ENCODE measurements around the gene PRKCH. TPM values are rescaled to one million over a fixed set of nuclear protein-coding genes. Genes with fewer than 3 reads are reported as not detected.

PRKCH gene
- total and polyA plus RNA-seq, 7 experiments from 2014 or later = 191 to 359 (median 314) TPM

GRCh38 chr14:61435563-61436337 is 114.4 kb downstream of the PRKCH start:
- Histone ChIP-seq H3K27ac (ENCODE audit: low read depth, low read length) (peak overlapping the region; percentile 32), H3K27me3 (ENCODE audit: control insufficient read depth in 2 of 2, insufficient read depth in 2 of 2, low read length in 2 of 2) (no peaks in the 10 kb centered on the region), H3K4me3 (ENCODE audit: low read length) (no peak overlapping the region), H3K4me1 (ENCODE audit: control insufficient read depth in 2 of 2, insufficient read depth in 2 of 2, low read length in 2 of 2) (peaks cover 82 to 86% of the 10 kb centered on the region in 2 donors), H3K9me3 (ENCODE audit: control insufficient read depth in 2 of 3, low read length in 3 of 3) (no peaks in the 10 kb centered on the region), H3K36me3 (ENCODE audit: control insufficient read depth in 2 of 3, insufficient read depth in 3 of 3, low read length in 3 of 3) (peaks cover 0 to 6% (median 0%) of the 10 kb centered on the region in 3 experiments)
- DNase-seq = no peak
- POLR2A ChIA-PET = interaction anchor here (1.0 to 1.9 kb wide), 6 partner anchors 9 to 115 kb away, joined by 3 to 5 read pairs (median 3); no protein-coding TSS in a partner anchor
- intact Hi-C loops (cut with micrococcal nuclease) = loop anchor here in 1 of 2 donors (10.0 kb wide), 1 partner anchor 51 kb away; no protein-coding TSS in a partner anchor
- peaks cover 16 to 31% (median 25%) of the 10 kb centered on the region in 5 donors for H3K36me3 Mint-ChIP-seq
- no peak for ATAC-seq
- CTCF ChIA-PET = interaction anchor here (1.4 kb wide), 1 partner anchor 14 kb away, joined by 3 read pairs; no protein-coding TSS in a partner anchor
- H3K27me3 Mint-ChIP-seq = no peaks in the 10 kb centered on the region
- H3K4me1 Mint-ChIP-seq = peaks cover 77 to 98% (median 94%) of the 10 kb centered on the region in 7 donors
- H3K27ac Mint-ChIP-seq = peak overlapping the region in 7 of 9 donors; percentile 70 to 95 (median 88)
- peaks cover 0 to 4% (median 0%) of the 10 kb centered on the region in 11 donors for H3K9me3 Mint-ChIP-seq
- H3K4me3 Mint-ChIP-seq = peak overlapping the region in 8 of 10 donors; percentile 6 to 57 (median 29)

GRCh38 chr14:61437381-61437780 is 116.0 kb downstream of the PRKCH start:
- Mint-ChIP-seq H3K4me3 (peak overlapping the region; percentile 0 to 88 (median 80)), H3K36me3 (peaks cover 12 to 27% (median 21%) of the 10 kb centered on the region in 5 donors), H3K4me1 (peaks cover 63 to 98% (median 91%) of the 10 kb centered on the region in 7 donors), H3K27me3 (no peaks in the 10 kb centered on the region), H3K27ac (peak overlapping the region in 7 of 9 donors; percentile 70 to 96 (median 88)), H3K9me3 (peaks cover 0 to 3% (median 0%) of the 10 kb centered on the region in 11 donors)
- no peak for ATAC-seq
- intact Hi-C loops (cut with micrococcal nuclease) = loop anchor here (1.0 to 10.0 kb wide), 2 partner anchors 8 to 53 kb away; no protein-coding TSS in a partner anchor
- Histone ChIP-seq H3K27me3 (ENCODE audit: control insufficient read depth in 2 of 2, insufficient read depth in 2 of 2, low read length in 2 of 2) (no peaks in the 10 kb centered on the region), H3K4me1 (ENCODE audit: control insufficient read depth in 2 of 2, insufficient read depth in 2 of 2, low read length in 2 of 2) (peaks cover 73 to 89% of the 10 kb centered on the region in 2 donors), H3K4me3 (ENCODE audit: low read length) (no peak overlapping the region), H3K36me3 (ENCODE audit: control insufficient read depth in 2 of 3, insufficient read depth in 3 of 3, low read length in 3 of 3) (peaks cover 0 to 3% (median 0%) of the 10 kb centered on the region in 3 experiments), H3K27ac (ENCODE audit: low read depth, low read length) (peak overlapping the region; percentile 64), H3K9me3 (ENCODE audit: control insufficient read depth in 2 of 3, low read length in 3 of 3) (no peaks in the 10 kb centered on the region)
- CTCF ChIA-PET = interaction anchor here (0.6 to 1.0 kb wide), 2 partner anchors 11 to 122 kb away, joined by 3 to 4 read pairs; no protein-coding TSS in a partner anchor
- DNase-seq = no peak
- POLR2A ChIA-PET = interaction anchor here (0.6 to 2.3 kb wide), 6 partner anchors 9 to 118 kb away, joined by 3 to 8 read pairs (median 4); no protein-coding TSS in a partner anchor

- ATAC-seq = peak; percentile 30
- peak overlapping the region in 7 of 9 donors; percentile 77 to 96 (median 88) for H3K27ac Mint-ChIP-seq
- ChIA-PET POLR2A (interaction anchor here (0.9 to 2.3 kb wide), 3 partner anchors 10 to 17 kb away, joined by 3 to 8 read pairs (median 5); no protein-coding TSS in a partner anchor), CTCF (interaction anchor here (1.0 kb wide), 1 partner anchor 10 kb away, joined by 3 read pairs; no protein-coding TSS in a partner anchor)
- H3K9me3 Mint-ChIP-seq = peaks cover 0 to 3% (median 0%) of the 10 kb centered on the region in 11 donors
- no peak for DNase-seq
- H3K4me3 Mint-ChIP-seq = peak overlapping the region; percentile 76 to 88 (median 85)
- Histone ChIP-seq H3K36me3 (ENCODE audit: control insufficient read depth in 2 of 3, insufficient read depth in 3 of 3, low read length in 3 of 3) (peaks cover 0 to 3% (median 0%) of the 10 kb centered on the region in 3 experiments), H3K9me3 (ENCODE audit: control insufficient read depth in 2 of 3, low read length in 3 of 3) (no peaks in the 10 kb centered on the region), H3K27me3 (ENCODE audit: control insufficient read depth in 2 of 2, insufficient read depth in 2 of 2, low read length in 2 of 2) (no peaks in the 10 kb centered on the region), H3K4me3 (ENCODE audit: low read length) (no peak overlapping the region), H3K4me1 (ENCODE audit: control insufficient read depth in 2 of 2, insufficient read depth in 2 of 2, low read length in 2 of 2) (peaks cover 70 to 89% of the 10 kb centered on the region in 2 donors), H3K27ac (ENCODE audit: low read depth, low read length) (peak overlapping the region; percentile 64)
- peaks cover 60 to 96% (median 90%) of the 10 kb centered on the region in 7 donors for H3K4me1 Mint-ChIP-seq
- intact Hi-C loops (cut with micrococcal nuclease) = loop anchor here (2.0 to 10.0 kb wide), 4 partner anchors 15 to 53 kb away; no protein-coding TSS in a partner anchor
- no peaks in the 10 kb centered on the region for H3K27me3 Mint-ChIP-seq
- H3K36me3 Mint-ChIP-seq = peaks cover 12 to 31% (median 21%) of the 10 kb centered on the region in 5 donors
Observed at GRCh38 chr14:61438036-61438435, 116.7 kb downstream of the PRKCH start.

GRCh38 chr14:61438497-61438859 is 117.1 kb downstream of the PRKCH start:
- Mint-ChIP-seq H3K36me3 (peaks cover 12 to 34% (median 21%) of the 10 kb centered on the region in 5 donors), H3K27me3 (no peaks in the 10 kb centered on the region), H3K4me1 (peaks cover 56 to 96% (median 90%) of the 10 kb centered on the region in 7 donors), H3K27ac (peak overlapping the region in 7 of 9 donors; percentile 77 to 96 (median 88)), H3K9me3 (peaks cover 0 to 3% (median 0%) of the 10 kb centered on the region in 11 donors), H3K4me3 (peak overlapping the region; percentile 76 to 88 (median 85))
- CTCF ChIA-PET = no interaction called here
- H3K9me3 ChIP-seq (ENCODE audit: control insufficient read depth in 2 of 3, low read length in 3 of 3) = no peaks in the 10 kb centered on the region
- H3K4me3 ChIP-seq (ENCODE audit: low read length) = no peak overlapping the region
- peaks cover 0 to 3% (median 0%) of the 10 kb centered on the region in 3 experiments for H3K36me3 ChIP-seq (ENCODE audit: control insufficient read depth in 2 of 3, insufficient read depth in 3 of 3, low read length in 3 of 3)
- DNase-seq = no peak
- H3K4me1 ChIP-seq (ENCODE audit: control insufficient read depth in 2 of 2, insufficient read depth in 2 of 2, low read length in 2 of 2) = peaks cover 70 to 89% of the 10 kb centered on the region in 2 donors
- H3K27me3 ChIP-seq (ENCODE audit: control insufficient read depth in 2 of 2, insufficient read depth in 2 of 2, low read length in 2 of 2) = no peaks in the 10 kb centered on the region
- intact Hi-C loops (cut with micrococcal nuclease) = loop anchor here (2.0 to 10.0 kb wide), 4 partner anchors 14 to 54 kb away; no protein-coding TSS in a partner anchor
- POLR2A ChIA-PET = interaction anchor here (0.9 to 2.3 kb wide), 4 partner anchors 11 to 33 kb away, joined by 3 to 8 read pairs (median 3); no protein-coding TSS in a partner anchor
- ATAC-seq = no peak
- H3K27ac ChIP-seq (ENCODE audit: low read depth, low read length) = peak overlapping the region; percentile 64

GRCh38 chr14:61438860-61439765 is 117.7 kb downstream of the PRKCH start:
- Mint-ChIP-seq H3K36me3 (peaks cover 12 to 35% (median 20%) of the 10 kb centered on the region in 5 donors), H3K4me1 (peaks cover 58 to 96% (median 90%) of the 10 kb centered on the region in 7 donors), H3K9me3 (peaks cover 0 to 3% (median 0%) of the 10 kb centered on the region in 11 donors), H3K27ac (peak overlapping the region in 7 of 9 donors; percentile 77 to 96 (median 88)), H3K27me3 (no peaks in the 10 kb centered on the region), H3K4me3 (peak overlapping the region; percentile 76 to 88 (median 85))
- H3K9me3 ChIP-seq (ENCODE audit: control insufficient read depth in 2 of 3, low read length in 3 of 3) = no peaks in the 10 kb centered on the region
- POLR2A ChIA-PET = interaction anchor here (0.6 to 2.3 kb wide), 6 partner anchors 11 to 291 kb away, joined by 3 to 8 read pairs (median 3); no protein-coding TSS in a partner anchor
- no peaks in the 10 kb centered on the region for H3K27me3 ChIP-seq (ENCODE audit: control insufficient read depth in 2 of 2, insufficient read depth in 2 of 2, low read length in 2 of 2)
- H3K4me3 ChIP-seq (ENCODE audit: low read length) = peak overlapping the region; percentile 45
- intact Hi-C loops (cut with micrococcal nuclease) = loop anchor here (1.0 to 10.0 kb wide), 5 partner anchors 8 to 54 kb away; no protein-coding TSS in a partner anchor
- CTCF ChIA-PET = no interaction called here
- H3K4me1 ChIP-seq (ENCODE audit: control insufficient read depth in 2 of 2, insufficient read depth in 2 of 2, low read length in 2 of 2) = peaks cover 74 to 89% of the 10 kb centered on the region in 2 donors
- DNase-seq = peak in 7 of 9 donors; percentile 23 to 53 (median 31)
- ATAC-seq = peak; percentile 75
- peaks cover 0 to 3% (median 0%) of the 10 kb centered on the region in 3 experiments for H3K36me3 ChIP-seq (ENCODE audit: control insufficient read depth in 2 of 3, insufficient read depth in 3 of 3, low read length in 3 of 3)
- peak overlapping the region; percentile 64 for H3K27ac ChIP-seq (ENCODE audit: low read depth, low read length)

All from naive thymus-derived CD4-positive, alpha-beta T cell (primary cell).